T-helper 1 cell (primary cell): Measurements from ENCODE around the gene HIVEP3.

ENCODE experiments used
- DNase-seq, 5 donors: peaks; one replicate each; pipeline ENCODE4 v3.0.0-alpha.2; 2012 to 2020

HIVEP3 gene

GRCh38 chr1:41510531-41511238 lies 408.0 kb downstream of the HIVEP3 start:
- no peak for DNase-seq

GRCh38 chr1:41509270-41509671 lies 409.5 kb downstream of the HIVEP3 start:
- no peak for DNase-seq

GRCh38 chr1:41508290-41508689 lies 410.4 kb downstream of the HIVEP3 start:
- no peak for DNase-seq

- no peak for DNase-seq
These were observed 410.9 kb downstream of the HIVEP3 start for GRCh38 chr1:41507836-41508235.

GRCh38 chr1:41507110-41507720 lies 411.5 kb downstream of the HIVEP3 start:
- no peak for DNase-seq

GRCh38 chr1:41504114-41505035 lies 414.3 kb downstream of the HIVEP3 start:
- DNase-seq = no peak

- DNase-seq = no peak
These were observed 415.1 kb downstream of the HIVEP3 start for GRCh38 chr1:41503538-41504113.

GRCh38 chr1:41502912-41503311 lies 415.8 kb downstream of the HIVEP3 start:
- no peak for DNase-seq

- no peak for DNase-seq
These were observed 417.1 kb downstream of the HIVEP3 start for GRCh38 chr1:41501581-41501980.

GRCh38 chr1:41500781-41501518 lies 417.8 kb downstream of the HIVEP3 start:
- no peak for DNase-seq

GRCh38 chr1:41500378-41500777 lies 418.3 kb downstream of the HIVEP3 start:
- no peak for DNase-seq

GRCh38 chr1:41499591-41499990 lies 419.1 kb downstream of the HIVEP3 start:
- DNase-seq = no peak

- DNase-seq = no peak
These were observed 419.9 kb downstream of the HIVEP3 start for GRCh38 chr1:41498804-41499203.

GRCh38 chr1:41498391-41498790 lies 420.3 kb downstream of the HIVEP3 start:
- no peak for DNase-seq

- DNase-seq = no peak
These were observed 421.2 kb downstream of the HIVEP3 start for GRCh38 chr1:41497461-41498030.

GRCh38 chr1:41497056-41497440 lies 421.7 kb downstream of the HIVEP3 start:
- DNase-seq = no peak

- DNase-seq = peak in 1 of 5 donors; percentile 41
These were observed 422.4 kb downstream of the HIVEP3 start for GRCh38 chr1:41496080-41497055.

GRCh38 chr1:41495210-41495948 lies 423.3 kb downstream of the HIVEP3 start:
- DNase-seq = peak in 1 of 5 donors; percentile 14

- no peak for DNase-seq
These were observed 424.1 kb downstream of the HIVEP3 start for GRCh38 chr1:41494351-41495209.
